ACC112 (cell line): Measurements from ENCODE around the gene NEMF.
"Not testable (repeated sequence)": the region's sequence is repeated elsewhere in the genome, so short reads cannot be mapped to it uniquely, and the experiment has no call there.

Experiments
- H2AFZ ChIP-seq: fragments of 200-600 bp; sonication (generic); one replicate; pipeline ENCODE4 v1.6.0; 2017; ENCODE audit warnings: antibody characterized with exemption, low read length; ENCODE audit not compliant: unreplicated experiment
- H3K27ac ChIP-seq: fragments of 200-600 bp; sonication (generic); 2 replicates; pipeline ENCODE4 v1.5.1; 2014; ENCODE audit warnings: low read depth, mild to moderate bottlenecking, antibody characterized with exemption, low read length, moderate library complexity
- H3K27me3 ChIP-seq: fragments of 200-600 bp; sonication (generic); 2 replicates; pipeline ENCODE4 v1.6.1; 2014; ENCODE audit warnings: mild to moderate bottlenecking, antibody characterized with exemption, low read length, moderate library complexity, mixed read lengths; ENCODE audit not compliant: insufficient read depth
- H3K36me3 ChIP-seq: fragments of 200-600 bp; sonication (generic); 2 replicates; pipeline ENCODE4 v1.6.1; 2016; ENCODE audit warnings: mild to moderate bottlenecking, antibody characterized with exemption, low read length, moderate library complexity, mixed read lengths; ENCODE audit not compliant: insufficient read depth
- H3K4me1 ChIP-seq: fragments of 200-600 bp; sonication (generic); one replicate; pipeline ENCODE4 v1.6.1; 2016; ENCODE audit warnings: low read length, mixed read lengths; ENCODE audit not compliant: insufficient read depth, unreplicated experiment, control insufficient read depth
- H3K4me3 ChIP-seq: fragments of 200-600 bp; sonication (generic); 2 replicates; pipeline ENCODE4 v1.5.1; 2014; ENCODE audit warnings: mild to moderate bottlenecking, low read depth, low read length
- H3K79me2 ChIP-seq: fragments of 200-600 bp; sonication (generic); one replicate; pipeline ENCODE4 v1.6.0; 2016; ENCODE audit warnings: low read length; ENCODE audit not compliant: control insufficient read depth, unreplicated experiment, insufficient read depth

NEMF gene

GRCh38 chr14:49816118-49816517 lies 36.5 kb downstream of the NEMF start:
- not testable (repeated sequence) for H3K27ac ChIP-seq, H3K4me3 ChIP-seq, H3K4me1 ChIP-seq, H2AFZ ChIP-seq, H3K27me3 ChIP-seq, H3K79me2 ChIP-seq
- H3K36me3 ChIP-seq = peaks cover 77% of the 10 kb centered on the region

DNA sequence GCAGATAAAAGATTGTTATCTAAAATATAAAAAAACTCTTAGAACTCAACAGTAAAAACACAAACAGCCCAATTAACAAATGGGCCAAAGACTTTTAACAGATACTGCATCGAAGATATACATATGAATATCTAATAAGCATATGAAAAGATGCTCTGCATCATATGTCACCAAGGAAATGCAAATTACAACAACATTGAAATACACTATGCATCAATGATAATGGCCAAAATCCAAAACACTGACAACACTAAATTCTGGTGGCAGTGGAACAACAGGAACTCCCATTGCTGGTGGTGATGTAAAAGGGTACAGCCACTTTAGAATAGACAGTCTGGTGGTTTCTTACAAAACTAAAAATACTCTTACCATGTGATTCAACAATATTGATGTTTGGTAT lies 43.8 kb downstream of the NEMF start:
- H3K27ac ChIP-seq = no peak overlapping the region
- H3K79me2 ChIP-seq = no peaks in the 10 kb centered on the region
- H3K4me1 ChIP-seq = no peaks in the 10 kb centered on the region
- H2AFZ ChIP-seq = no peak overlapping the region
- no peak overlapping the region for H3K4me3 ChIP-seq
- no peaks in the 10 kb centered on the region for H3K27me3 ChIP-seq
- peaks cover 52% of the 10 kb centered on the region for H3K36me3 ChIP-seq

DNA sequence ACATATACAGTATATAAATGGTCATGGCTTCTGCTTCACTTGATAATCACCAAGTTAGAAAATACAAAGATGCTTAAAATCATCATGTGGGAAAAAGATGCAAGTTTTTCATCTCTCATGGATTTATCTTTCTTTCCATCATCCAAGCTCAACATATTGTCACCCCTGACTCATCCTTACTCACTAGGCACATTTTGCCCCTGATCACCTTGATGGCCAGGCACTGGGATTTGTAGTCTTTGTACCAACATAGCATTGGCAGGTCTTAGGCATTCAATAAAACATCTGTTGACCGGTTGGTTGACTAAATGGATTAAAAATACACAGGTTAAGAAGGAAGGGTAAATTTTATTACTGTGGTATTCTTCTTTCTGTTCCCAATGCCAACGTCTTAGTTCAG lies 56.6 kb downstream of the NEMF start:
- H3K4me3 ChIP-seq = no peak overlapping the region
- peaks cover 44% of the 10 kb centered on the region for H3K36me3 ChIP-seq
- no peak overlapping the region for H2AFZ ChIP-seq
- no peaks in the 10 kb centered on the region for H3K79me2 ChIP-seq
- H3K27me3 ChIP-seq = no peaks in the 10 kb centered on the region
- no peaks in the 10 kb centered on the region for H3K4me1 ChIP-seq
- H3K27ac ChIP-seq = no peak overlapping the region

DNA sequence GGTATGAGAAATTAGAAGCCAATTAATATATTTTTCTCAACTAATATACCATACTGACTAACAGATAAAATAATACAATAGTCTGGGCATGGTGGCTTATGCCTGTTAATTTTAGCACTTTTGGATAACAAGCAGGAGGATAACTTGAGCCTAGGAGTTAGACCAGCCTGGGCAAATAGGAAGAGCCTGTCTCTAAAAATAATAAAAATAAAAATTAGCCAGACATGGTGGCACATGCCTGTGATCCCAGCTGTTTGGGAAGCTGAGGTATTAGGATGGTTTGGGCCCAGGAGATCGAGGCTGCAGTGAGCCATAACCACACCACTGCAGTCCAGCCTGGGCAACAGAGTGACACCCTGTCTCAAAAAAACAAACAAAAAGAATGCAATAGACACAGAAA lies 60.0 kb downstream of the NEMF start:
- H3K27ac ChIP-seq = no peak overlapping the region
- H3K4me1 ChIP-seq = no peaks in the 10 kb centered on the region
- peaks cover 41% of the 10 kb centered on the region for H3K36me3 ChIP-seq
- H3K27me3 ChIP-seq = no peaks in the 10 kb centered on the region
- no peaks in the 10 kb centered on the region for H3K79me2 ChIP-seq
- H2AFZ ChIP-seq = no peak overlapping the region
- no peak overlapping the region for H3K4me3 ChIP-seq

GRCh38 chr14:49786315-49786714 lies 66.3 kb downstream of the NEMF start:
- Histone ChIP-seq H3K27me3 (no peaks in the 10 kb centered on the region), H2AFZ (no peak overlapping the region), H3K36me3 (peaks cover 65% of the 10 kb centered on the region), H3K79me2 (no peaks in the 10 kb centered on the region), H3K4me3 (no peak overlapping the region), H3K4me1 (no peaks in the 10 kb centered on the region), H3K27ac (no peak overlapping the region)

GRCh38 chr14:49783394-49784014 lies 69.1 kb downstream of the NEMF start:
- Histone ChIP-seq H3K36me3 (peaks cover 65% of the 10 kb centered on the region), H3K4me3 (no peak overlapping the region), H3K4me1 (no peaks in the 10 kb centered on the region), H3K27me3 (no peaks in the 10 kb centered on the region), H2AFZ (no peak overlapping the region), H3K27ac (no peak overlapping the region), H3K79me2 (no peaks in the 10 kb centered on the region)

- not testable (repeated sequence) for H3K79me2 ChIP-seq, H3K4me3 ChIP-seq, H3K4me1 ChIP-seq, H3K27me3 ChIP-seq, H2AFZ ChIP-seq, H3K27ac ChIP-seq
- H3K36me3 ChIP-seq = peaks cover 54% of the 10 kb centered on the region
Observed at GRCh38 chr14:49781040-49781439, 71.5 kb downstream of the NEMF start.

- H3K4me1 ChIP-seq = no peaks in the 10 kb centered on the region
- no peak overlapping the region for H3K4me3 ChIP-seq
- no peak overlapping the region for H3K27ac ChIP-seq
- no peaks in the 10 kb centered on the region for H3K27me3 ChIP-seq
- H3K36me3 ChIP-seq = peaks cover 39% of the 10 kb centered on the region
- H2AFZ ChIP-seq = no peak overlapping the region
- no peaks in the 10 kb centered on the region for H3K79me2 ChIP-seq
Observed at GRCh38 chr14:49778421-49778820, 74.2 kb downstream of the NEMF start.

DNA sequence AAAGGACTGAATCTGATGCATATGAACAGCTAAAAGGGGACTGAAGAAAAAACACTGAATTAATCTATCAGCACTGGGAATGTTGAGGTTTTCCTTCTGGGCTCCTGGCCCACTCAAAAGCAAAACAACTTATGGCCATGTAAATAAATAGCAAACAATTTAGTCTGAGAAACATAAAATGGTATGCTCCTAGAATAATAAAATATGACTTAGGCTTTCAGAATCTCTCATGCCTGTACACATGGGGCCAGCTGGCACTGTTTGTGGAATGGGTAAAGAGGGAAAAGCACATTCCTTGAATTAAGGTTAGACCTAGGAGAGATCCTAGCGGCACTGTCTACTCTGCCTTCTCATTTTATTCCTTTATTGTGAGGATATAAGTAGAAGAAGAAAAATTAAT lies 78.5 kb downstream of the NEMF start:
- no peak overlapping the region for H3K27ac ChIP-seq
- H2AFZ ChIP-seq = no peak overlapping the region
- peaks cover 17% of the 10 kb centered on the region for H3K4me1 ChIP-seq
- H3K79me2 ChIP-seq = peaks cover 22% of the 10 kb centered on the region
- H3K27me3 ChIP-seq = no peaks in the 10 kb centered on the region
- H3K36me3 ChIP-seq = peaks cover 10% of the 10 kb centered on the region
- H3K4me3 ChIP-seq = no peak overlapping the region

- H3K79me2 ChIP-seq = peaks cover 32% of the 10 kb centered on the region
- H3K36me3 ChIP-seq, H3K27me3 ChIP-seq, H3K27ac ChIP-seq, H2AFZ ChIP-seq, H3K4me3 ChIP-seq: not testable (repeated sequence)
- peaks cover 19% of the 10 kb centered on the region for H3K4me1 ChIP-seq
Observed at GRCh38 chr14:49771691-49772090, 80.9 kb downstream of the NEMF start.

DNA sequence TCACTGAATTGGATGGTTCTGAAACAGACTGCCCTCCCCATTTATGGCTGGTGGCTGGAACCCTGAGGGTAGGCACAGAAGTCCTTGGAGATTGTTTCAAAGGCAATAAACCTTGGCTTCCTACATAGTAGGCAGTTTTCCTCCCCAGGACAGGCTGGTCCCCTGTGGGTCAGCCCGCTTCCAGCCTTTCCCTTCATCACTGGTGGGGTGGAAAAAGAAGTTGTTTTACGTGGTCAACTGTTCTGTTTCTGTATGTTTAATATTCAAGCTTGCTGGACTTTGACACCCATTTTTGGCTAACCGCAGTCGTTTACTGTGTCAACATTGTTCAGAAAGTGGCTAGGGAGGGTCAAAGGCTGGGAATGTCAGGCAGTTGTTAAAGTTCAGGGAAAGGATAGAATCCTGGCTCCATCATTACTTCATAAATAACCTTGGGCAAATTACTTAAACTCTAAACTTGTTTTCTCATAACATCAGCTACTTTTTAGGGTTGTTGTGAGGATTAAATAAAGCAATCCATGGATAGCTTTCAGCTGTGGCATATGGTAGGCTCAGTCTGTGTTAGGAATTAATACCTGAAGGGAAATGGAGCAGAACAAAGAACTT lies 82.3 kb downstream of the NEMF start:
- H3K27ac ChIP-seq = peak overlapping the region; percentile 19; the same call in 1 of the 2 replicates
- H3K79me2 ChIP-seq = peaks cover 32% of the 10 kb centered on the region
- H3K4me3 ChIP-seq = peak overlapping the region; percentile 98
- 0 out of 2 replicates have a peak, but pooled peaks cover 3% of the 10 kb centered on the region for H3K36me3 ChIP-seq
- H3K27me3 ChIP-seq = no peaks in the 10 kb centered on the region
- H2AFZ ChIP-seq = no peak overlapping the region
- H3K4me1 ChIP-seq = peaks cover 21% of the 10 kb centered on the region
